Stimulated activated CD4-positive, alpha-beta T cell treated with anti-CD3 and anti-CD28 coated beads, Interleukin-1b, Interleukin-23, amount 100 ng/mL, for 1 hour (primary cell): ENCODE data around the gene RIT2.

Experiments used
- DNase-seq, 2 donors: peaks; one replicate each; pipeline ENCODE4 v3.0.0-alpha.2; 2020; ENCODE audit warnings: low read depth in 2 of 2

RIT2 gene

DNA sequence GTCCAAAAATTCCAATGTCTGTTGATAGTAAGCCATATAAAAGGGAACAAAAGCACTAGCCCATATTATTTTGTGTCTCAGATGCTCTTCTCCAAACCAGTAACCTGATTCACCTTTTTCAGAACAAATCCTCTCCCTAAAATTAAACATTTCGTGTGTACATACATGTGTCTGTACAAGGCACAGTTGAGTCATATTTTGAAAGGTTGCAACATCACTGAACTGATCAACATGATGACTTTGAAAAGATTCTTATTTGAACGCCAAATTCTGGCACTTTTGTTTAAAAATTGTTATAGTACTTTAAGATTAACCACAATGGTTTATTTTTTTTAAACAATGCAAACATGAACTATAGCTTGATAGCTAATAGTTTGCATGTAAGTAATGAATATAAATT, 102.5 kb downstream of the RIT2 start:
- no peak for DNase-seq

DNA sequence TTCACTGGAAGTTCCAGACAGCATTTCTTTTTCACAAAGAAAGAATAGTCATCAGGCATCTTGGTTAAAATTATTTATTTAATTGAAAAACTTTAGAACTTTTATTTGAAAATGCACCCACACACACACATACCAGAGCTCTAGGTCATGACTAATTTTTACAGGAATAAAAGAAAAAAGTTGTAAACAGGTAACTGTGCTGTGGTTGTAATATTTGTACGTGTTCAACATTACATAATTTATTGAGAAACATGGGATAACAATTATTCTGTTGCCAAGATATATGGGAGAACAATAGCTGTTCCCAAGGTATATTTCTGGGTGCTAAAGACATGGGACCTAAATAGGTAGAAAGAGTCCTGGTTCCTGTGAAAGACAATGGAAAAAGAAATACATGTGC, 104.9 kb downstream of the RIT2 start:
- DNase-seq = no peak

DNA sequence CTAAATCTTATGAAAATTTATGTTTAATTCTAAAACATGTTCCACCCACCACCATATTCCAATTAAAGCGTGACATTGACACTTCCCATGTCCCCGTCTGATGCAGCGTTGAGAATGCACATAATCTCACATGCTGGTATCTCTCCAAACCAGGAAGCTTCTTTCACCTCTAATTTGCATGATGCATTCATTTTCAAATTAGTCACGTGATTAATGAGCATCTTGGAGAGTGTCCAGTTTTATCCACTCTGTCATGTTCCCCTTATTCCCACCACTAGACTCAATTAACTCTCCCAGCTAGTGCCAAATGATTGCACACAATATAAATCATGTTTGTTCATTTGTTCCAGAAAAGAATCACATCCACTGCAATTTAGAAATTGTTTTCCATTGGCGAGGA, 105.8 kb downstream of the RIT2 start:
- no peak for DNase-seq

DNA sequence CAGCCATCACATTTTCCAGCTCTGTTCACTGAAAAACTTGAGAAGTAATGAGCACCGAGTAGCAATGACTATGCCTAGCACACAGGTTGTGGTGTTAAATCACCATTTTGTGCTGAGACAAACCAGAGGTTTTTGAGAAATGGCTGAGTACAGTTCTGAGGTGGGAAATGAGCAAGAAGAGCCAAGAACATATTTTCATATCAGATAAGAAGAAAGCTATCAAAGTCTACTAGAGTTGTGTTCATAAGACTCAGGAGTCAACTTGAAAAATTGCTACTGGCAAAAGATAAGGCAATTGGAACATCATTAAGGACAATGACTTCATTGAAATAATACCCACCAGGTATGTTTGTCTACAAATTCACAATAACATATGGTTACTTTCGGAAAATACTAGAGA, 108.1 kb downstream of the RIT2 start:
- no peak for DNase-seq

DNA sequence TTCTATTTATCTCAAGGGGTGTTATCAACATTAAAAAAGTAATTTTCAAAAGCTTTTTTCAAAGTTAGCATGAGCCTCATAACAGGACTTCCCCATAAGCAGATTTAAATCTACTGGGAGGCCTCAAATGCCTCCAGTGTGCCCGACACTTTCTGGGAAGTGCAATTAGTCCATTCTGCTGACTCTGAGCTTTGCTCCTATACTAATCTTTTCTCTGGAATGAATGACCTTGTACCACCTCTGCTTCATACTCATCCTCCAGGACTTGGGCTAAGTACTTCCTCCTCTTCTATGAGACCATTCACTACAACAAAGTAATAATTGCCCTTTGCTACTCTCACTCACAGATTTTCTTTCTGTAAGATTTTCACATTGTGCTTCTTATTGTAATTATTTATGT, 111.1 kb downstream of the RIT2 start:
- no peak for DNase-seq

DNA sequence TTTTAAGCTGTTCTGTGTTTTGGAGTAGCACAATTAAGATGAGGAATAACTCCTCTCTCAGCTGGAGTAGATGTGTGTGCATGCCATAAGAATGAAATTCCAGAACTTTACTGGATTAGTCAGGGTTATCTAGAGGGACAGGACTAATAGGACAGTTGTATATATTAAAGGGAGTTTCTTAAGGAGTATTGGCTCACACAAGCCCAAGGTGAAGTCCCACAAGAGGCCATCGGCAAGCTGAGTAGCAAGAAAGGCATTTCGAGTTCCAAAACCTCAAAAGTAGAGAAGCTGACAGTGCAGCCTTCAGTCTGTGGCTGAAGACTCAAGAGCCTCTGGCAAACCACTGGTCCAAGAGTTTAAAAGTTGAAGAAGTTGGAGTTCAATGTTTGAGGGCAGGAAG, 113.7 kb downstream of the RIT2 start:
- no peak for DNase-seq

DNA sequence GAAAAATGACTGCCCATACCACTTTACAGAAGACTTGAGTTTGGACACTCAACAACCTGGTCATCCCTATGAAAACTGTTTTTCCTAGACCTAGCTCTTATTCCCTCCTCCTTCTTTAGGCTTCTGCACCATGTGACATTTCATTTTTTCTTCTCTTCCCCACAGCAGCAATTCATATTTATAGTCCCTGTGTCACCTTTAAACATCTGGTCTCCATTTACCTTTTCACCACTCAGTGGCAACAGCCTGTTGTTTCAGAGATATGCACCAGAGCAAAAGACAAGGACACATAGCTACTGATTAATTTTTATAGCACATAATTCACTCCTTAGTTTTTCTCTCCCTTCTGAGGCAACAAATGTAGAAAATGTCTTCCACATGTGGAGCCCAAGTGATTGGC, 118.7 kb downstream of the RIT2 start:
- no peak for DNase-seq

DNA sequence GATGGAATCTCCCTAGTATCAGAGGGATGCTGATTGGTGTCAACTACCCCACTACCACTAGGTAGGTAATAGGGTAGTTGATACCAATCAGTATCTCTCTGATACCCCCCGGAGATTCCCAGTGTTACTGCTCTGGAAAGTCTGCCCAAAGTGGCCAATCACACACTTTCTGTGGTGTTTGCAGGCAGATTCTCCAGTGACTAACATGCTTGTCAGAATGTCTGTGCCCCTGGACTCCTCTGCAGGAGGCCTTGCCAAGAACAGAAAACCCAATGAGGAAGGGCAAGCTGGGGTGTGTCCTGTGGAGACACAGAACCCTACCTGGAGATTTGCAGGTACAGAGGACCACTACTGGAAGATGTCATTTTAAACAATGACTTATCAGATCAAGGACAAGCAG, 135.1 kb downstream of the RIT2 start:
- no peak for DNase-seq

DNA sequence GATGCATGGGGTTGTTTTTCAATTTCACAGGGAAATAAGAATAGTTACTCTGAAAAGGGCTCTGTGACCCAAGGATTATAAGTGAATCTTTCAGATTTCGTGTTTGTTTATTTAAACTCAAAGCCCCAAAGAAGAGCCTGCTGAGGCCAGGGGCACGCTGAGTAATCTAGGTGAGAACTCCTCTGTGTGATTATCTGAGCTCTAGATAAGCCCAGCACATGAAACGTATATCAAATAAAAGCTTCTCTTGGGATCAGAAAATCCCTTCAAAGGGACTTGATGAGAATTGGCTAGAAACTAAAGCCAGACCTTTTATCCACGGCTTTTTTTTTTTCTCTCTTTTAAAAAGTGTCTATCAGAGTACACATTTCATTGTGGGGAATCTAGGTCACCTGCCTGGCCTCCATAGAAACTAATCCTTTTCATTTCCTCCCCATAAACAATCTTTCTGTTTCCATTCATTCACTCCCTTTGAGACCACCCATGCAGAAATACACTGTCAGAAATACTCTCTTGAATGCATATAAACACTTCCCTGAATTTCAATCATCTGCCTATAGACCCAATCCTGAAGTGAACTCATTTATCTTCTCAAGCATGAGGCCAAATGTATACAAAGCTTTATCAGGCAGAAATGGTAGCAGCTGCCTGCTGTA, 137.4 kb downstream of the RIT2 start:
- no peak for DNase-seq

DNA sequence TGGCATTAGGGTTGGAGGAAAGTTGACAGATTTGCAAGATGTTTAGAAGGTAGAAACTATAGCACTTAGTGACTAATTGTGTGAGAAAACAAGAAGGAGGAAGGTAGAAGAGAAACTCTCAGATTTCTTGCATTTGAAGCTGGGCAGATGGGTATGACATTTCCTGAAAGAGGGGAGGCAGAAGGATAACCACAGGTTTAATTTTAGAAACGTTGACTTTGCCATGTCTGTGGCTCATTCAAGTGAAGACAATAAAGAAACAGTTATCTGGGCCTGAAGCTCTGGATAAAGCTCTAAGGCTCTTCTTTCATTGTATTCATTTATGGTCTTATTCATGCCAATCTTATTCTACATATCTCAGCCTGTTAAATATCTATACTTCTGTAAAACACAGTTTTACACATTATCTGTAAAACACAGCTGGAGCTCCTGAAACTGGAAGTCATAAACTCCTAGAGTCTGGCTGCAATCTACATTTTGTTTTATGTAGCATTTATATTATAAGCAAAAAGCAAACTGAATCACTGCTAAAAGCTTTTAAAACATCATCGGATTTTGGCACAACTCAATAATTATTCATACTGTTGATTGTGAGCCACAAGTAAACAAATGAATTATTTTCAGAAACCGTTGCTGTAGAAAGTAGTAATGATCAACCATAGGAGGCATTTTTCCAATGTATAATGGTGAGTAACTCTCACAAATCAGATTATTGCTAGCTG, 138.5 kb downstream of the RIT2 start:
- DNase-seq = no peak

DNA sequence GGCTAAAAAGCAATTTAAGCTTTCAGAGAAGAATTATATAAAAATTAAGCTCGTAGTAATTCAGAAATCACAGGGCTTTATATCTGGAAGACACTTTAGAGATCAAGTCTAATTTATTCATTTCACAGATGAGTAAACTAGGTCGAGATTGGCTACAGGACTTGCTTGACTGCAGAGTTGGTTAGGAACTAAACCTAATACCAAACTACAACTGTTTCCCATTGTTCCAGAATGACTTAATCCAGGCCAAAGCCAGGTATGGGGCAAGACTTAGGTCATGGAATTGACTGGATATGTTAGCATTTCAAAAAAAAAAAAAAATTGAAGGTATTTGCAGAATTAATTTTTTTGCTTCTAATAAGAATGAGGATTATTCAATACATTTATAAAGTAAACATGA, 146.1 kb downstream of the RIT2 start:
- no peak for DNase-seq

DNA sequence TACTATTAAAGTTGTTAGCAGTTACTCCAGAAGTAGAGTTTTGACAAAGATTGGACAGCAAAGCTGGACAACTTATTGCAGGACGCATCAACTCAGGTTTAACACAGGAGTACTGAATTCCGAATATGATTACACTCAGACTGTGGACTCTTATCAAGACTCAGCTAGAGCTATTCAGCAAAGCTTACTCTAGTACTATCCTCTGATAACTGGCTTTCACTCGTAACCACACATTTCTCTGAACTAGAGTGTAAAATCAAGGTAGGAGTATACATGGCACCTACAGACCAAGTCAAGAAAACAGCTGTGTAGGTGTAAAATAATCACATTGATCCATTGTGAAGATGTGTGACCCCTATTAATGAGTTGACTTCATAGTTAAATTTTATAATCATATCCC, 154.2 kb downstream of the RIT2 start:
- DNase-seq = no peak

DNA sequence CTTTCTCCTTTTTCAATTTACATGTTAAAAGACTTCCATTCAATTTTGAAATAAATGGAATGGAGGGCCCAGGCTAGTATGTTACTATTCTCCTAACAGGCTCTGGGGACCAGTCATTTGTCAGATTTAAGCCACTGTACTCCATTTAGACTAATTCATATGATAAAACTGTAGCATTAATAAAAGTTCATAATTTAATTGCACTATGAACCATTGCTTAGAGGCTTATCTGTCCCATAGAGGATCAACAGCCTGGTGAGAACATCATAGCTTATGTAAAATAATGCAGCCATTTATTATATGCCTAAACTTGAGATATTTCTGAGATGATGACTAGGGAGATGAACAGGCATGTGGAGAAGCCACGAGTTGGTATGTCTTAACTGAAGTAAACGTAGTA, 156.0 kb downstream of the RIT2 start:
- no peak for DNase-seq

DNA sequence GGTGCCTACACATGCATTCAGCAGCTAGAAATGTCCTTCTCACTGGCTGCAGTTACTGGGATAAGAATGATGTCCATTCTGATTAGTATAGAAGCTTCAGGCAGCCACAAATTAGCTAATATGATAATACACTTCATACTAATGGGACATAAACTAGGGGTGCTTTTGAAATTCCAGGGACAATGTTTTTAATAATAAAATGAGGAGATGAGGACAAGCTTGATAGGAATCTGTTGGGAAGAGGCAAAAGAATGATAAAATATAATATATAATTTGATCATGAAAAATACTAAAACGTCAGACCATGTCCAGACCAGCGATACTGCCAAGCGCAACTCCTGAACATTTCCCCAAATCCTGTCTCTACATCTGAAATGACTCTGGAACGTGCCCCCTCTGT, 157.1 kb downstream of the RIT2 start:
- no peak for DNase-seq

DNA sequence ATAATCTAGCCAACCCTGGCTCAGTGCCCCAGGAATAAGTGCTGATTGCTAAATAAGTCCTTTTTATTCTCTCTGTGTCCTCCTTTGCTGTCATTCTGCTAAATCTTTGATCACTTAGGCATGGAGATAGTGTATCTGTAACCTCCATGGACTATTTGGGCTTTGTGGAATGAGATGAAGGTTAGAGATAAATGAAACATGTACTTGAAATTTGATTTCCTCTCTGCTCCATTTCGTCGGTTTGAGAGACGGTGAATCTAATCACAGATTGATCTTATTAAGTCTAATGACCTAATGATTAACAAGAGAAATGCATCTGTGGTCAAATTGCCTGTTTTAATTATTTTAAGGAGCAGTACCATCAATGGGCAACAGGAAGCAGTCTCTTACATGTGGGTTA, 159.2 kb downstream of the RIT2 start:
- DNase-seq = no peak

DNA sequence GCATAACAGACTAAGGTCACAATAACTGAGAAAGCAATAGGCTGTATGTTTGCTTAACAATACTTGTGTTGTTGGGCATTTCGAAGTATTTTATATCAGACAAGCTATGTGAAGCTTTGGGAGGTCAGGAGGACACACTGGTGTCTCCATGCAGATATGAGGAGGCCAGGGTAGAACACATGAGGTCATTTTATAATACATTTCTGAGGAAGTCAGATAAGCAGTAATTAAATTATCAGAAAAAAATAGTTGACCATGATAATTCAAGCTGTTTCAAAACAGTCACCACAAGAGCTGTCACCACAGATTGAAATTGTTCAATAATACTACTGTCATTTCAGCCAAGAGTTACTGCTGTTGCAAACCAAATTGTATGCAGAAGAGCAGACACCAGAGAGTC, 160.6 kb downstream of the RIT2 start:
- no peak for DNase-seq

DNA sequence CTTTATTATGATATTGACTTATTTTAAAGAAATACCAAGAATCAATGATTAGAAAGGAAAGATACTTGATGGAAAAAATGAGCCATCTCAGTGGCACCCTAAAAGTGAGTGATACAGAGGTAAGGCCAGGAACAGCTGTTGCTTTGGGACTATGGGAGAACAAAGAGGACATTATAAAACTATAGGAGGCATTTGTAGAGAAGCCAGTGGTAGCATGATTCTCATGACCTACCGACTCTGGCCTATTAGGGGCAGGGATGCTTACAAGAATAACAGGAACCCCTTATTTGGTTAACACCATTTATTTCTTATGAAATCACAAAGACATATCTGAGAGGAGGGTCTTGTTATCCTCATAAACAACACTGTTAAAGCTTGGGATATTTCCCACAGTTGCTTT, 162.2 kb downstream of the RIT2 start:
- DNase-seq = no peak

DNA sequence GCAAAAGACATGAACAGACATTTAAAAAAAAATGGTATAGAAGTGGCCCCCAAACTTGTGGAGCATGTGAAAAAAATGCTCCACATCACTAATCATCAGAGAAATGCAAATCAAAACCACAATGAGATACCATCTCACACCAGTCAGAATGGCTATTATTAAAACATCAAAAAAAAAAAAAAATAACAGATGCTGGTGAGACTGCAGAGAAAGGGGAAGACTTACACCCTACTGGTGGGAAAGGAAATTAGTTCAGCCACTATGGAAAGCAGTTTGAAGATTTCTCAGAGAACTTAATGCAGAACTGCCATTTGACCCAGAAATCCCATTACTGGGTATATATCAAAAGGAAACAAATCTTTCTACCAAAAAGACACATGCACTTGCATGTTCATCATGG, 164.8 kb downstream of the RIT2 start:
- no peak for DNase-seq

DNA sequence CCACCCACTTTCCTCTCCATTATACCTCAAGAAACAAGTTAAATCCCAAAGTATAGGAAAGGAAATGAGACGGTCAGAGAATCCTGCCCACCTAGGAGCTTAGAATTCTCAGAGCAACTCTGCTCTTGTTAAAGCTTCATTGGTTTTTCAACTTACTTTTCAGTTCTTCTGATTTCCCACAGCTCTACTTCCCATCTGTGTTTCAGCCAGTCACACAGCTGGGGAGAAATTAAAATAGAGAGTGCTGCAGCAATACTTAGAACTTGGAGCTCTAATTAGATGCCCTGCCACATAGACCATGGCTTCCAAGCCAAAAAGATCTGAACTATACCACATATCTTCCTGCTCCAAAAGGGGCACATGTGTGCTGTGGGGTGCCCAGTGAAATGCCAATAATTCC, 166.7 kb downstream of the RIT2 start:
- no peak for DNase-seq

DNA sequence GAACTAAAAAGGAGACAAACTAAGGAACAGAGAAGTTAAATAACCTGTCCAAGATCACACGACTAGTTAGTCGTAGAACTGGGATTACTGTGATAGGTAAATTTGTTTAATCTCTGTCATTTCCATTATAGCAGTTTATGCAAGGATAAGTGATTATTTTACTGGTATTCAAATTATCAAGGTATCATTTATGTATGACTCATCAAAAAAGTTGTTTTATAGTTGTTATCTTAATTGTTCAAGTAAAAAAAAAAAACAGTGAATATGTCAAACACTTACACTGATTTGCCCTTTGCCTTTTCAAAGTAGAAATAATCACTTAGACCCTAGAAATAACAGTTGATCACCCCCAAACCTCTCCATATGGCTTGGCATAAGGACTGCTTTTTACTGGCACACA, 173.6 kb downstream of the RIT2 start:
- DNase-seq = no peak

DNA sequence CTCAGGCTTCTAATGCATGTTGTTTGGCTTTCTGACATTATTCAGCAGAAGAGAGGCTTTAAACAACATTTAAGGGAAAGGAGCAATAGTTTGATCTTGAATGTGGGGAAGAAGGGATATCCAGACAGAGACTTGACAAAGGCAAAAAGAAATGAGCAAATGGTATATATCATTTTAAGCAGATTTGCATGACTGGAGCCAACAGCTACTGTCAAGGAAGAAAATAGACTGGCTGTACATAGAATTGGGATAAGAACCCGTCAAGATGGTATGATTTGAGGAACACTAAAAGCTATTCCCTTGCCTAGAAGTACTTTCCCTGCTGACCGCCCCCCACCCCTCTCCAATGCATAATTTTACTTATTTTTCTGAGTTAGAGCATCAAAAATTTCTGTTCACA, 174.5 kb downstream of the RIT2 start:
- DNase-seq = no peak

DNA sequence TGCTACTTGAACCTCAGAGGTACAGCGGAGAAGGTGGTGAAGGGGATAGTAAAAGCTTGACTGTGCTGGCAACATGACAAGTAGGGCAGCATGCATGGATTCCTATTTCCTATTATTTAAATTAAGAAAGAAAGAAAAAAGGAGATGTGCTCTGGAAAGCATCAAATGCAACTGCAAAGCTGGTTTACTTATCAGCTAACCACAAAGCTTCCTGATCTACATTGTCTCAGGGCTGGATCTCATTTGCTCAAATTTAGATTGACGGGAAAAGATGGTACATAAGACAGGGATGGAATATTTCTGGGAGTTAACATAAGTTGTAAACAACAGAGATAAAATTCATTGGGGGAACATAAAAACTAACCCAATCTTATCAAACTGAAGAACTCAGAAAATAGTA, 178.0 kb downstream of the RIT2 start:
- DNase-seq = no peak

DNA sequence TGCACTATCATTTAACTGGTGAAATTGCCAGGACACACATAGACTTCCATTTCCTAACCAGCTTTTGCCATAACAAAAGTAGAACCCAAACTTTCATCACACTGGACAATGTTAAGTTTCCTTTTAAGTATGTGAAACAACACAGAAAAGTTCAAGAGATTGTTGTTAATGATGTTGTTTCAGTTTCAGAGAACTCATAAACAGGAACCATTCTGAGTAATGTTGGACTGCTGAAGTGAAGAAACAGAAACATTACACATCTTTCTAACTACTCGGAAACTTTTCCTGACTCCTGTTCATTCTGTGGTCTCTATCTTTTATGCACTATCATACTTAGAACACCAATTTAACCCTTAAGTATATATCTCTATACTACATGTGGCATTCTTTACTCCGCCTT, 179.2 kb downstream of the RIT2 start:
- no peak for DNase-seq

DNA sequence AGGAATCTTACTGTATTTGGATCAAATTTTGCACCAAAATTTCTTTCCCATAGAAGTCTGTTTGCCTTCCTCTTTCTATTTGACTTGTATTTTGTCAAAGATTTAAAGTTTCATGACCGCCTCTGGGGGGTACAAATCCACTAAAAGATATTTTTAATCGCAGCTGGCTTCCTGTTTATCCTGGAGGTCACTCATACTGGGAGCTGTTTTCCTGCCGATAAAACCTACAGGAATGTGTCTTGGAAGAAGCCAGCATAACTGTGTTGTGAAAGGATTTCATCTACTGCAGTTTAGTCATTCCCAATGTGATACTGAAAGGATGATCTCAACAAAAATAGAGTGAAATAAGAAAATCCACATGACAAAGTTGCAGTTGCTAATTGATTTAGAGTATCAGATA, 184.0 kb downstream of the RIT2 start:
- no peak for DNase-seq
